PFSK-1 (cell line): ENCODE measurements around the gene SNRNP200.

Experiments used
- FOXP2 ChIP-seq: optimal IDR thresholded peaks from 2 replicates; pipeline ENCODE3; 2011; ENCODE audit warnings: borderline replicate concordance, control low read depth, inconsistent platforms; ENCODE audit not compliant: insufficient read depth; ENCODE audit errors: extremely low read length, extremely low read depth
- POLR2AphosphoS5 ChIP-seq: IDR thresholded peaks from 2 replicates; pipeline ENCODE4 v1.6.1; 2012; ENCODE audit warnings: low read depth, mild to moderate bottlenecking, control low read depth, low read length, moderate library complexity
- TAF1 ChIP-seq: IDR thresholded peaks from 2 replicates; pipeline ENCODE4 v1.6.1; 2012; ENCODE audit warnings: low read length, control low read depth, borderline replicate concordance; ENCODE audit not compliant: insufficient read depth
- TF ChIP-seq, protein P1 (sequence below), 2 experiments: IDR thresholded peaks; 2 replicates each; pipeline versions ENCODE4 v1.6.1 to v1.8.0; 2011 to 2012; ENCODE audit warnings: low read depth in 2 of 2, low read length in 2 of 2, control low read depth in 1 of 2, inconsistent platforms in 1 of 2, mild to moderate bottlenecking in 1 of 2, moderate library complexity in 1 of 2; ENCODE audit not compliant: insufficient read depth in 1 of 2

DNA sequence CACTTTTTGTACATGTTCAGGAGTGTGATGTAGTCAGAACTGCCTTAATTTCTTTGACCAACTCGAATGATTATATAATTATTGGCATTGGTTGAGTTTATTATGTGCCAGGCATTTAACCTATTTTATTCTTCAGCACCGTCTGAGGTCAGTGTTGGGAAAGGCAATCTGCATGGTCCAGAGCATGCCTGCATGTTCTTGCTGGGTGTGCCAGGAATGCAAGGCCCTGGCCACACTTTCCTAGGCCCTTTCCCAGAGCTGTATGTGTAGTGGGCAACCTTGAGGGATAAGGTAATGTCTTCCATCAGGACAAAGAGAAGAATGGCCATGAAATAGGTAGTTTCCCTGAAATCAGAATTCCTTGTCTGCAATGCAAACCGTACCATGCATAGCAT, 9.7 kb upstream of the SNRNP200 start:
- TF ChIP-seq, protein P1, sequence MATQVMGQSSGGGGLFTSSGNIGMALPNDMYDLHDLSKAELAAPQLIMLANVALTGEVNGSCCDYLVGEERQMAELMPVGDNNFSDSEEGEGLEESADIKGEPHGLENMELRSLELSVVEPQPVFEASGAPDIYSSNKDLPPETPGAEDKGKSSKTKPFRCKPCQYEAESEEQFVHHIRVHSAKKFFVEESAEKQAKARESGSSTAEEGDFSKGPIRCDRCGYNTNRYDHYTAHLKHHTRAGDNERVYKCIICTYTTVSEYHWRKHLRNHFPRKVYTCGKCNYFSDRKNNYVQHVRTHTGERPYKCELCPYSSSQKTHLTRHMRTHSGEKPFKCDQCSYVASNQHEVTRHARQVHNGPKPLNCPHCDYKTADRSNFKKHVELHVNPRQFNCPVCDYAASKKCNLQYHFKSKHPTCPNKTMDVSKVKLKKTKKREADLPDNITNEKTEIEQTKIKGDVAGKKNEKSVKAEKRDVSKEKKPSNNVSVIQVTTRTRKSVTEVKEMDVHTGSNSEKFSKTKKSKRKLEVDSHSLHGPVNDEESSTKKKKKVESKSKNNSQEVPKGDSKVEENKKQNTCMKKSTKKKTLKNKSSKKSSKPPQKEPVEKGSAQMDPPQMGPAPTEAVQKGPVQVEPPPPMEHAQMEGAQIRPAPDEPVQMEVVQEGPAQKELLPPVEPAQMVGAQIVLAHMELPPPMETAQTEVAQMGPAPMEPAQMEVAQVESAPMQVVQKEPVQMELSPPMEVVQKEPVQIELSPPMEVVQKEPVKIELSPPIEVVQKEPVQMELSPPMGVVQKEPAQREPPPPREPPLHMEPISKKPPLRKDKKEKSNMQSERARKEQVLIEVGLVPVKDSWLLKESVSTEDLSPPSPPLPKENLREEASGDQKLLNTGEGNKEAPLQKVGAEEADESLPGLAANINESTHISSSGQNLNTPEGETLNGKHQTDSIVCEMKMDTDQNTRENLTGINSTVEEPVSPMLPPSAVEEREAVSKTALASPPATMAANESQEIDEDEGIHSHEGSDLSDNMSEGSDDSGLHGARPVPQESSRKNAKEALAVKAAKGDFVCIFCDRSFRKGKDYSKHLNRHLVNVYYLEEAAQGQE (IDR thresholded peaks at IDR 0.05; ENCODE audit: insufficient read depth in 1 of 2, low read depth in 2 of 2, low read length in 2 of 2) = no peak
- TF ChIP-seq POLR2AphosphoS5 (no peak), FOXP2 (no peak), TAF1 (no peak)
